GM23338 (cell line): ENCODE data around the gene DDX23. TPM values are rescaled to one million over a fixed set of nuclear protein-coding genes. Genes with fewer than 3 reads are reported as not detected.
A peak's percentile ranks its signal among the peaks of the same experiment; 100 is the strongest.

Source experiments
- ATAC-seq: fragments of 200-7000 bp; cut with Tn5 transposase; 3 replicates; pipeline ENCODE4 v1.9.1; 2020
- DNase-seq: peaks from one replicate; pipeline ENCODE4 v3.0.0-alpha.2; 2015; ENCODE audit warnings: low spot score
- H2AFZ ChIP-seq: fragments of 200-600 bp; sonication (generic); 2 replicates; pipeline ENCODE4 v1.8.0; 2016; ENCODE audit warnings: antibody characterized with exemption, mild to moderate bottlenecking, moderate library complexity
- H3F3A ChIP-seq: fragments of 200-600 bp; sonication (generic); replicated peaks from 2 replicates; pipeline ENCODE4 v1.8.0; 2017; ENCODE audit warnings: antibody characterized with exemption, mixed run types, low read depth
- H3K27ac ChIP-seq: fragments of 200-600 bp; sonication (generic); 2 replicates; pipeline ENCODE4 v1.6.1; 2016; ENCODE audit warnings: low read depth
- H3K27me3 ChIP-seq: fragments of 200-600 bp; sonication (generic); 2 replicates; pipeline ENCODE4 v1.8.0; 2016; ENCODE audit warnings: mild to moderate bottlenecking, mixed run types, moderate library complexity; ENCODE audit not compliant: insufficient read depth
- H3K36me3 ChIP-seq: fragments of 200-600 bp; sonication (generic); 2 replicates; pipeline ENCODE4 v1.8.0; 2016; ENCODE audit warnings: mild to moderate bottlenecking; ENCODE audit not compliant: insufficient read depth
- H3K4me1 ChIP-seq: fragments of 200-600 bp; sonication (generic); 2 replicates; pipeline ENCODE4 v1.8.0; 2016; ENCODE audit warnings: mild to moderate bottlenecking, moderate library complexity; ENCODE audit not compliant: insufficient read depth
- H3K4me2 ChIP-seq: fragments of 200-600 bp; sonication (generic); 2 replicates; pipeline ENCODE4 v1.7.1; 2017; ENCODE audit warnings: mixed run types
- H3K4me3 ChIP-seq: fragments of 200-600 bp; sonication (generic); 2 replicates; pipeline ENCODE4 v1.6.1; 2016; ENCODE audit warnings: mixed run types
- H3K79me2 ChIP-seq: fragments of 200-600 bp; sonication (generic); replicated peaks from 2 replicates; pipeline ENCODE4 v1.8.0; 2017; ENCODE audit warnings: mild to moderate bottlenecking; ENCODE audit not compliant: insufficient read depth
- H3K9me2 ChIP-seq: fragments of 200-600 bp; sonication (generic); 2 replicates; pipeline ENCODE4 v1.8.0; 2017; ENCODE audit not compliant: insufficient read depth
- H4K20me1 ChIP-seq: fragments of 200-600 bp; sonication (generic); replicated peaks from 2 replicates; pipeline ENCODE4 v1.8.0; 2017; ENCODE audit warnings: mild to moderate bottlenecking; ENCODE audit not compliant: insufficient read depth
- H3K27ac Mint-ChIP-seq: 2 replicates; pipeline ENCODE4 v1.8.0; 2020; ENCODE audit warnings: inconsistent platforms, mild to moderate bottlenecking, moderate library complexity, mixed read lengths
- H3K27me3 Mint-ChIP-seq: 3 replicates; pipeline ENCODE4 v1.8.0; 2022; ENCODE audit warnings: low read depth, mild to moderate bottlenecking, moderate library complexity, mixed read lengths, inconsistent platforms; ENCODE audit not compliant: insufficient read depth, poor library complexity
- H3K36me3 Mint-ChIP-seq: 3 replicates; pipeline ENCODE4 v1.8.0; 2021; ENCODE audit warnings: low read depth, mild to moderate bottlenecking, inconsistent platforms, moderate library complexity, mixed read lengths
- H3K4me1 Mint-ChIP-seq: 3 replicates; pipeline ENCODE4 v1.8.0; 2020; ENCODE audit warnings: mild to moderate bottlenecking, inconsistent platforms, mixed read lengths
- H3K4me3 Mint-ChIP-seq: 3 replicates; pipeline ENCODE4 v1.8.0; 2021; ENCODE audit warnings: moderate library complexity, mild to moderate bottlenecking, inconsistent platforms, mixed read lengths
- H3K9me3 Mint-ChIP-seq: 3 replicates; pipeline ENCODE4 v1.8.0; 2020; ENCODE audit warnings: moderate library complexity, mild to moderate bottlenecking, inconsistent platforms, mixed read lengths
- CREB1 ChIP-seq: fragments of 250-450 bp; sonication (Bioruptor Pico); IDR thresholded peaks from 2 replicates; pipeline ENCODE4 v1.5.0; 2020; ENCODE audit warnings: low read depth, mild to moderate bottlenecking, moderate library complexity
- CTCF ChIP-seq, 2 experiments: fragments of 200-600 bp in 1 of 2; sonication (generic) in 1 of 2; conservative IDR thresholded peaks; 2 replicates each; pipeline versions ENCODE4 v1.5.1 to v1.6.1; 2016 to 2017; ENCODE audit warnings: antibody characterized with exemption in 2 of 2, low read depth in 2 of 2, mild to moderate bottlenecking in 2 of 2, moderate library complexity in 1 of 2
- ETS1 ChIP-seq: IDR thresholded peaks from 2 replicates; pipeline ENCODE4 v1.6.1; 2016; ENCODE audit warnings: antibody characterized with exemption
- EZH2 ChIP-seq: fragments of 200-600 bp; sonication (generic); IDR thresholded peaks from one replicate; pipeline ENCODE4 v1.8.0; 2017; ENCODE audit warnings: antibody characterized with exemption, mild to moderate bottlenecking, low read depth; ENCODE audit not compliant: unreplicated experiment
- EZH2phosphoT487 ChIP-seq: fragments of 200-600 bp; sonication (generic); IDR thresholded peaks from one replicate; pipeline ENCODE4 v1.8.1; 2018; ENCODE audit warnings: antibody characterized with exemption; ENCODE audit not compliant: unreplicated experiment
- JUNB ChIP-seq: IDR thresholded peaks from one replicate; pipeline ENCODE4 v1.6.1; 2016; ENCODE audit warnings: antibody characterized with exemption; ENCODE audit not compliant: unreplicated experiment
- NANOG ChIP-seq: IDR thresholded peaks from 2 replicates; pipeline ENCODE4 v1.6.1; 2016; ENCODE audit warnings: antibody characterized with exemption, borderline replicate concordance
- POLR2AphosphoS5 ChIP-seq: IDR thresholded peaks from 2 replicates; pipeline ENCODE4 v1.6.1; 2016; ENCODE audit warnings: antibody characterized with exemption, low read depth
- REST ChIP-seq: IDR thresholded peaks from one replicate; pipeline ENCODE4 v1.6.1; 2018; ENCODE audit warnings: antibody characterized with exemption; ENCODE audit not compliant: unreplicated experiment
- STAT1 ChIP-seq: IDR thresholded peaks from one replicate; pipeline ENCODE4 v1.6.1; 2016; ENCODE audit warnings: antibody characterized with exemption; ENCODE audit not compliant: unreplicated experiment
- ZNF114 ChIP-seq: fragments of 250-450 bp; sonication (Bioruptor Pico); IDR thresholded peaks from 2 replicates; pipeline ENCODE4 v1.5.0; 2020; ENCODE audit warnings: mild to moderate bottlenecking, moderate library complexity
- ZNF331 ChIP-seq: fragments of 250-450 bp; sonication (Bioruptor Pico); IDR thresholded peaks from 2 replicates; pipeline ENCODE4 v1.5.0; 2020; ENCODE audit warnings: low read depth, mild to moderate bottlenecking, moderate library complexity
- ZNF462 ChIP-seq: fragments of 250-450 bp; sonication (Bioruptor Pico); IDR thresholded peaks from 2 replicates; pipeline ENCODE4 v1.5.0; 2020; ENCODE audit warnings: mild to moderate bottlenecking, moderate library complexity
- polyA plus RNA-seq: library from polyadenylated mRNA; unstranded; fragments of >200 nt; fragmentation: Nextera tagmentation; extraction: Ambion mirVana; gene quantifications from 2 replicates; pipeline ENCODE4 v1.2.1, GENCODE V29; 2016
- total RNA-seq: library from RNA; depleted of rRNA; stranded (reverse); fragments of >200 nt; shearing (Covaris generic); gene quantifications from 2 replicates; pipeline ENCODE4 v1.2.3, GENCODE V29; 2014

The DDX23 gene
- total and polyA plus RNA-seq, 2 experiments from 2014 or later, result 31.7 to 78.5 TPM

- peak overlapping the region; percentile 32 for H2AFZ ChIP-seq
- no peaks in the 10 kb centered on the region; the same call in 1 of the 2 replicates for H3F3A ChIP-seq
- no peaks in the 10 kb centered on the region for H3K36me3 ChIP-seq
- H3K4me3 ChIP-seq, result no peak overlapping the region
- DNase-seq (no peak), ATAC-seq (no peak)
- peaks cover 13% of the 10 kb centered on the region; the same call in 1 of the 2 replicates for H3K4me1 ChIP-seq
- no peaks in the 10 kb centered on the region for H3K36me3 Mint-ChIP-seq
- H4K20me1 ChIP-seq, result no peaks in the 10 kb centered on the region
- no peaks in the 10 kb centered on the region for H3K9me3 Mint-ChIP-seq
- TF ChIP-seq CTCF (conservative IDR thresholded peaks at IDR 0.05; ENCODE audit: low read depth in 2 of 2) (no peak), ZNF331 (CRISPR knock-in tag) (no peak), EZH2phosphoT487 (no peak), POLR2AphosphoS5 (no peak), REST (no peak), CREB1 (CRISPR knock-in tag) (no peak), ZNF462 (CRISPR knock-in tag) (no peak), ETS1 (no peak), STAT1 (no peak), EZH2 (no peak), ZNF114 (CRISPR knock-in tag) (no peak), NANOG (no peak), JUNB (no peak)
- no peaks in the 10 kb centered on the region for H3K79me2 ChIP-seq
- peaks cover 40% of the 10 kb centered on the region for H3K27me3 Mint-ChIP-seq
- H3K4me2 ChIP-seq, result no peak overlapping the region
- no peaks in the 10 kb centered on the region for H3K9me2 ChIP-seq
- H3K27me3 ChIP-seq, result peaks cover 53% of the 10 kb centered on the region
- no peak overlapping the region for H3K27ac ChIP-seq
- H3K27ac Mint-ChIP-seq, result no peak overlapping the region
- no peak overlapping the region for H3K4me3 Mint-ChIP-seq
- H3K4me1 Mint-ChIP-seq, result peaks cover 23% of the 10 kb centered on the region
Observed at GRCh38 chr12:48810903-48811431, 41.0 kb downstream of the DDX23 start.
